Neural progenitor cell (in vitro differentiated cells): ENCODE data around the gene PRPF38B. TPM values are rescaled to one million over a fixed set of nuclear protein-coding genes. Genes with fewer than 3 reads are reported as not detected.
A peak's percentile ranks its signal among the peaks of the same experiment; 100 is the strongest.

Source experiments
- DNase-seq: peaks from one replicate; pipeline ENCODE4 v3.0.0-alpha.2; 2016; ENCODE audit warnings: low spot score
- H2AFZ ChIP-seq: fragments of 200-600 bp; sonication (generic); replicated peaks from 2 replicates; pipeline ENCODE4 v1.6.1; 2016; ENCODE audit warnings: antibody characterized with exemption
- H3F3A ChIP-seq: fragments of 200-600 bp; sonication (generic); 2 replicates; pipeline ENCODE4 v1.6.1; 2016; ENCODE audit warnings: antibody characterized with exemption, low read depth
- H3K27ac ChIP-seq: fragments of 200-600 bp; sonication (generic); 2 replicates; pipeline ENCODE4 v1.5.1; 2016; ENCODE audit warnings: mild to moderate bottlenecking
- H3K27me3 ChIP-seq: fragments of 200-600 bp; sonication (generic); 2 replicates; pipeline ENCODE4 v1.6.1; 2016; ENCODE audit warnings: mild to moderate bottlenecking, moderate library complexity
- H3K36me3 ChIP-seq: fragments of 200-600 bp; sonication (generic); 2 replicates; pipeline ENCODE4 v1.5.1; 2016
- H3K4me1 ChIP-seq: fragments of 200-600 bp; sonication (generic); 2 replicates; pipeline ENCODE4 v1.6.1; 2016; ENCODE audit warnings: mixed run types
- H3K4me2 ChIP-seq: fragments of 200-600 bp; sonication (generic); 2 replicates; pipeline ENCODE4 v1.6.1; 2016
- H3K4me3 ChIP-seq: fragments of 200-600 bp; sonication (generic); 2 replicates; pipeline ENCODE4 v1.5.1; 2016
- H3K79me2 ChIP-seq: fragments of 200-600 bp; sonication (generic); 2 replicates; pipeline ENCODE4 v1.6.1; 2016; ENCODE audit warnings: low read depth
- H3K9ac ChIP-seq: fragments of 200-600 bp; sonication (generic); 2 replicates; pipeline ENCODE4 v1.6.1; 2016
- H3K9me3 ChIP-seq: fragments of 200-600 bp; sonication (generic); 2 replicates; pipeline ENCODE4 v1.5.1; 2016; ENCODE audit warnings: low read depth
- H4K20me1 ChIP-seq: fragments of 200-600 bp; sonication (generic); 2 replicates; pipeline ENCODE4 v1.6.1; 2016; ENCODE audit warnings: low read depth
- H3K27ac Mint-ChIP-seq: 3 replicates; pipeline ENCODE4 v1.8.0; 2021; ENCODE audit warnings: mixed read lengths
- H3K27me3 Mint-ChIP-seq: 2 replicates; pipeline ENCODE4 v1.8.0; 2022; ENCODE audit warnings: low read depth, mild to moderate bottlenecking, inconsistent platforms, moderate library complexity, mixed read lengths; ENCODE audit not compliant: insufficient read depth
- H3K36me3 Mint-ChIP-seq: 3 replicates; pipeline ENCODE4 v1.8.0; 2021; ENCODE audit warnings: mixed read lengths
- H3K4me1 Mint-ChIP-seq: 3 replicates; pipeline ENCODE4 v1.8.0; 2021; ENCODE audit warnings: mixed read lengths
- H3K4me3 Mint-ChIP-seq: 3 replicates; pipeline ENCODE4 v1.8.0; 2021; ENCODE audit warnings: mild to moderate bottlenecking, moderate library complexity, mixed read lengths
- H3K9me3 Mint-ChIP-seq: 3 replicates; pipeline ENCODE4 v1.8.0; 2020; ENCODE audit warnings: mixed read lengths
- EZH2 ChIP-seq: fragments of 200-600 bp; sonication (generic); IDR thresholded peaks from 2 replicates; pipeline ENCODE4 v1.6.1; 2017; ENCODE audit warnings: antibody characterized with exemption, mild to moderate bottlenecking, moderate library complexity
- EZH2phosphoT487 ChIP-seq: fragments of 200-600 bp; sonication (generic); IDR thresholded peaks from 2 replicates; pipeline ENCODE4 v1.6.1; 2017; ENCODE audit warnings: antibody characterized with exemption
- total RNA-seq: library from RNA; depleted of rRNA; stranded (reverse); fragments of >200 nt; gene quantifications from 2 replicates; pipeline ENCODE4 v1.2.3, GENCODE V29; 2015; ENCODE audit warnings: low replicate concordance
- TF ChIP-seq, protein P1 (sequence below): fragments of 200-600 bp; sonication (generic); IDR thresholded peaks from 2 replicates; pipeline ENCODE4 v1.5.1; 2017; ENCODE audit warnings: antibody characterized with exemption, mild to moderate bottlenecking

PRPF38B gene, protein sequence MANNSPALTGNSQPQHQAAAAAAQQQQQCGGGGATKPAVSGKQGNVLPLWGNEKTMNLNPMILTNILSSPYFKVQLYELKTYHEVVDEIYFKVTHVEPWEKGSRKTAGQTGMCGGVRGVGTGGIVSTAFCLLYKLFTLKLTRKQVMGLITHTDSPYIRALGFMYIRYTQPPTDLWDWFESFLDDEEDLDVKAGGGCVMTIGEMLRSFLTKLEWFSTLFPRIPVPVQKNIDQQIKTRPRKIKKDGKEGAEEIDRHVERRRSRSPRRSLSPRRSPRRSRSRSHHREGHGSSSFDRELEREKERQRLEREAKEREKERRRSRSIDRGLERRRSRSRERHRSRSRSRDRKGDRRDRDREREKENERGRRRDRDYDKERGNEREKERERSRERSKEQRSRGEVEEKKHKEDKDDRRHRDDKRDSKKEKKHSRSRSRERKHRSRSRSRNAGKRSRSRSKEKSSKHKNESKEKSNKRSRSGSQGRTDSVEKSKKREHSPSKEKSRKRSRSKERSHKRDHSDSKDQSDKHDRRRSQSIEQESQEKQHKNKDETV
- total RNA-seq: 35.1 and 40.7 TPM in 2 replicates

DNA sequence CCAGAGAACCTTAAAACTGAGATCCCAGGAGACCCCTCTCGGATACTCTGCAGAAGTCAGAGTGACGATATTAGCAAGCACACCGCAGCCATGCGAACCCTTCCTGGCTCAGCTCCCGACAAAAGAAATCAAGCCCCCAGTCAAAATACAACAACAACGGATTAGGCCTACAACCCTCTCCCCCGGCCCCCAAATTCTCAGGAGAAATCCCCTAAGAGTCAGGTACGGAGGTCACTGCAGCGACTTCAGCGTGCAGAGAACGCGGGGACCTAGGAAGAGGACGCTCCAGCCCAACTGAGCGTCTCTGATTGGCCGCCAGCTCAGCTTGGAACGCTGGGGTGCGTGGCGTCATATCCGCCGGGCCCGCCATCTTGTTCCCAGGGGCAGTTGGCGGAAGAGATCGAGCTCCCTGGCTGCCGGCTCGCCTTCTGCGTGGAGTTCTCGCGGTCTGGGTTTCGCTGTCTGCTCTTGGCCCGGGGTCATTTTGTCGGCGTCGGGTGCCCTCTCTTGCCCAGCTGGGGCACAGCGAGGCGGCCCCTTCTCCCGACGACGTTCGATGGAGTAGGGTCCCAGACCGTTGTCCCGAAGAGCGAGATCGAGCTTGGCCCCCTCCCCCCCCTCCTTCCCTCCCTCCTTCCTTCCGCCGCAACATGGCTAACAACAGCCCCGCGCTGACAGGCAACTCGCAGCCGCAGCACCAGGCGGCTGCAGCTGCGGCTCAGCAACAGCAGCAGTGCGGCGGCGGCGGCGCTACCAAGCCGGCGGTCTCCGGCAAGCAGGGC is at the start of gene PRPF38B:
Gene PRPF38B, plus strand, starts transcription at position 369 of the 782 bp plus-strand sequence. Its CDS starts 282 bp downstream, at position 651.
- Histone ChIP-seq H2AFZ (peak within 1 kb of the TSS; percentile 17), H3K4me3 (peak within 1 kb of the TSS; percentile 94)
- H3K4me1 Mint-ChIP-seq: peaks cover 30% of the 10 kb centered on the region

DNA sequence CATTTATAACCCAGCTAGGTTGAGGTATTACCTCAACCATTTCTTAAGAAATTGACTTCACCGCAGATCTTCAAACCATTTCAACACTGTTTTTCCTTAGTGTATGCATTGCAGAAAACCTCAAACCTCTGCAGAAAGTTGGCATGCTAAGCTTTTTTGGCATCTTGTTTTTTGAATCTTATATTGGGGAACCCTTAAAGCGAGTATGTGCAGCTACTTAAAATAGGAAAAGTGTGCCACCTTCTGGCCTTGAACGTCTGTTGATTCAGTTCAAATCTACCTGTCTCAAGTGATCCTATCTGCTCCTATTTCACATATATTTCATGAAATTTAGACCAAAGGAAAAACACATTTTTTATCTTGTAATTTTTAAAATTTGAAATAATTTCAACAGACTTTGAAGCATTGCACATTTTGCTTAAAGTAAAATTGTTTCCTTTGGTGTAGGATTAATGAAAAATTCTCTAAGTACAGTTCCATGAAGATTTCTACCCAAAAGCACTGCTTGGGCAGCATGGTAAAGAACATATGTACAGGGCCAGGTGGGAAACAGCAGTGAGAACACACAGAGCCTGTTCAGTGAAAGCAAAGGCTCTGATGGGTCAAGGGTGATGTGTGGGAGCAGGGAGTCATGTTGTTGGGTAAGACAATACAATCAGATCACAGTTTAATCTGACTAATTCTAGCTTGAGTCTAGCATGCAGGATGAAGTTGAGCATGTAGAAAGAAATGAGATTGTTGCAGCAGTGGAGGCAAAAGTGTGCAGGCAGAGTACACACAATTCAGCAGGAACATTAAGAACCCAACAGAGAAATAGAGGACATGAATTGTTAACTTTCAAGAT is 48.4 kb upstream of the PRPF38B start:
- no peaks in the 10 kb centered on the region for H3K9me3 ChIP-seq
- Mint-ChIP-seq H3K36me3 (peaks cover 4% of the 10 kb centered on the region), H3K27me3 (peaks cover 7% of the 10 kb centered on the region), H3K9me3 (peaks cover 2% of the 10 kb centered on the region), H3K4me1 (no peaks in the 10 kb centered on the region), H3K4me3 (no peak overlapping the region), H3K27ac (no peak overlapping the region)
- H3K27me3 ChIP-seq: no peaks in the 10 kb centered on the region
- TF ChIP-seq, protein P1, sequence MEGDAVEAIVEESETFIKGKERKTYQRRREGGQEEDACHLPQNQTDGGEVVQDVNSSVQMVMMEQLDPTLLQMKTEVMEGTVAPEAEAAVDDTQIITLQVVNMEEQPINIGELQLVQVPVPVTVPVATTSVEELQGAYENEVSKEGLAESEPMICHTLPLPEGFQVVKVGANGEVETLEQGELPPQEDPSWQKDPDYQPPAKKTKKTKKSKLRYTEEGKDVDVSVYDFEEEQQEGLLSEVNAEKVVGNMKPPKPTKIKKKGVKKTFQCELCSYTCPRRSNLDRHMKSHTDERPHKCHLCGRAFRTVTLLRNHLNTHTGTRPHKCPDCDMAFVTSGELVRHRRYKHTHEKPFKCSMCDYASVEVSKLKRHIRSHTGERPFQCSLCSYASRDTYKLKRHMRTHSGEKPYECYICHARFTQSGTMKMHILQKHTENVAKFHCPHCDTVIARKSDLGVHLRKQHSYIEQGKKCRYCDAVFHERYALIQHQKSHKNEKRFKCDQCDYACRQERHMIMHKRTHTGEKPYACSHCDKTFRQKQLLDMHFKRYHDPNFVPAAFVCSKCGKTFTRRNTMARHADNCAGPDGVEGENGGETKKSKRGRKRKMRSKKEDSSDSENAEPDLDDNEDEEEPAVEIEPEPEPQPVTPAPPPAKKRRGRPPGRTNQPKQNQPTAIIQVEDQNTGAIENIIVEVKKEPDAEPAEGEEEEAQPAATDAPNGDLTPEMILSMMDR: peak; percentile 63
- TF ChIP-seq EZH2: no peak
- DNase-seq: peak; percentile 54
- no peaks in the 10 kb centered on the region for H3F3A ChIP-seq
- no peak overlapping the region for H2AFZ ChIP-seq
- no peaks in the 10 kb centered on the region for H3K4me1 ChIP-seq
- H3K36me3 ChIP-seq: no peaks in the 10 kb centered on the region
- H3K4me2 ChIP-seq: no peak overlapping the region
- H3K79me2 ChIP-seq: no peaks in the 10 kb centered on the region
- H3K27ac ChIP-seq: no peak overlapping the region
- H3K4me3 ChIP-seq: no peak overlapping the region
- H4K20me1 ChIP-seq: no peaks in the 10 kb centered on the region
- no peak overlapping the region for H3K9ac ChIP-seq

More for the DNA sequence above, at the start of gene PRPF38B:
- H3K9me3 Mint-ChIP-seq: no peaks in the 10 kb centered on the region
- peaks cover 3% of the 10 kb centered on the region for H3K36me3 Mint-ChIP-seq
- Histone ChIP-seq H3K9me3 (no peaks in the 10 kb centered on the region), H3K79me2 (peaks cover 65% of the 10 kb centered on the region), H3K9ac (peak within 1 kb of the TSS; percentile 88), H3F3A (peaks cover 22% of the 10 kb centered on the region), H3K27ac (peak within 1 kb of the TSS; percentile 99), H3K4me2 (peak within 1 kb of the TSS; percentile 99), H3K36me3 (peaks cover 24% of the 10 kb centered on the region), H3K4me1 (peaks cover 27% of the 10 kb centered on the region), H4K20me1 (peaks cover 40% of the 10 kb centered on the region), H3K27me3 (no peaks in the 10 kb centered on the region)
- peak within 1 kb of the TSS; percentile 99 for H3K27ac Mint-ChIP-seq
- TF ChIP-seq, protein P1: no peak
- TF ChIP-seq EZH2 (no peak), EZH2phosphoT487 (no peak)
- DNase-seq: peak; percentile 96
- H3K4me3 Mint-ChIP-seq: peak within 1 kb of the TSS; percentile 99
- H3K27me3 Mint-ChIP-seq: peaks cover 2% of the 10 kb centered on the region

DNA sequence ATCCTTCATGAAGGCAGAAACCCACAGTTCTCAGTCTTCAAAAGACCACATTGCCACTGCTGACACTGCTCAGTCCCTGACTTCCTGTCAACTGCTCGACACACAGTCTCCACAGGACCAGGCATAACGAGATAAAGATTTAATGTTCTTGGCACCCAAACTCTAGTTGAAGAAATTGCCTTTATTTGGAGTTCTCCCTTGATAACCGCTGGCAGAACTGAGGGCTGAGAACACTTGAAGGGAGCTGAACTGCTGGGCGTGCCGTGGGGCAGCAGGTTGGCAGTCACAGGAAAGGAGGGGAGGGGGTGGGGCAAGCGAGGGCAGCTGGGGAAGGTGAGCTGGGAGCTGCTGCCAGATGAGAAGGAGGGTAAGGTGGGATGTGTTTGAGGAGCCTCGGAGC is 47.1 kb upstream of the PRPF38B start:
- no peaks in the 10 kb centered on the region for H3K4me1 ChIP-seq
- H3K9me3 ChIP-seq: no peaks in the 10 kb centered on the region
- Mint-ChIP-seq H3K27ac (no peak overlapping the region), H3K27me3 (peaks cover 7% of the 10 kb centered on the region), H3K4me1 (no peaks in the 10 kb centered on the region), H3K9me3 (peaks cover 2% of the 10 kb centered on the region), H3K36me3 (peaks cover under 1% of the 10 kb centered on the region), H3K4me3 (no peak overlapping the region)
- no peak overlapping the region for H3K9ac ChIP-seq
- no peak for TF ChIP-seq EZH2
- TF ChIP-seq, protein P1: no peak
- no peak for TF ChIP-seq EZH2phosphoT487
- no peak for DNase-seq
- H3K4me3 ChIP-seq: no peak overlapping the region
- H3K79me2 ChIP-seq: no peaks in the 10 kb centered on the region
- H3K4me2 ChIP-seq: no peak overlapping the region
- H3K27ac ChIP-seq: no peak overlapping the region
- no peak overlapping the region for H2AFZ ChIP-seq
- H3F3A ChIP-seq: no peaks in the 10 kb centered on the region
- no peaks in the 10 kb centered on the region for H3K27me3 ChIP-seq
- no peaks in the 10 kb centered on the region for H3K36me3 ChIP-seq
- H4K20me1 ChIP-seq: no peaks in the 10 kb centered on the region
